Uterus (tissue), 4 donors: ENCODE measurements around the gene CCDC8. TPM values are rescaled to one million over a fixed set of nuclear protein-coding genes. Genes with fewer than 3 reads are reported as not detected.

ENCODE experiments used
- DNase-seq, 2 donors: peaks; one replicate each; pipeline ENCODE4 v3.0.0-alpha.2; 2019 to 2020
- H3K27ac ChIP-seq, 2 donors: fragments of 200-600 bp; sonication (generic); 1 replicate in 1 of 2; 2 replicates in 1 of 2; pipeline ENCODE4 v1.5.1; 2016 to 2018
- H3K27me3 ChIP-seq, 2 donors: fragments of 200-600 bp; sonication (generic); one replicate each; pipeline ENCODE4 v1.5.1; 2018 to 2019; ENCODE audit warnings: control low read depth in 1 of 2
- H3K36me3 ChIP-seq, 2 donors: fragments of 200-600 bp; sonication (generic); one replicate each; pipeline ENCODE4 v1.5.1; 2019; ENCODE audit warnings: control low read depth in 1 of 2
- H3K4me1 ChIP-seq, 2 donors: fragments of 200-600 bp; sonication (generic); one replicate each; pipeline ENCODE4 v1.5.1; 2018 to 2019; ENCODE audit warnings: control low read depth in 1 of 2
- H3K4me3 ChIP-seq, 2 donors: fragments of 200-600 bp; sonication (generic); 1 replicate in 1 of 2; 2 replicates in 1 of 2; pipeline ENCODE4 v1.5.1; 2018 to 2019; ENCODE audit warnings: mild to moderate bottlenecking in 1 of 2
- H3K9me3 ChIP-seq, 2 donors: fragments of 200-600 bp; sonication (generic); one replicate each; pipeline ENCODE4 v1.5.1; 2019; ENCODE audit warnings: control low read depth in 1 of 2
- CTCF ChIP-seq, 4 experiments: fragments of 200-600 bp in 2 of 4; fragments of 450-650 bp in 2 of 4; sonication (generic) in 2 of 4; IDR thresholded peaks; one replicate each; pipeline ENCODE4 v1.5.1; 2016 to 2019; ENCODE audit warnings: antibody characterized with exemption in 4 of 4, mild to moderate bottlenecking in 2 of 4, moderate library complexity in 1 of 4
- POLR2A ChIP-seq, 2 donors: fragments of 450-650 bp; IDR thresholded peaks; one replicate each; pipeline ENCODE4 v1.6.1; 2016; ENCODE audit warnings: antibody characterized with exemption in 2 of 2, mild to moderate bottlenecking in 1 of 2, moderate library complexity in 1 of 2
- intact Hi-C: fragments of 100-400 bp; cut with DNase I; formaldehyde crosslinking; loops from one replicate; pipeline ENCODE4 v1.15.1; 2023; ENCODE audit warnings: low total_unique reads
- total RNA-seq, 4 donors: library from RNA; depleted of rRNA in 3 of 4; stranded (reverse); fragments of >200 nt in 3 of 4; gene quantifications; one replicate each; pipeline versions ENCODE4 v1.1.0 to v1.2.4, GENCODE V29; 2014 to 2023
- donor health status: DM: yes; HTN: yes; CAD: no.

Gene CCDC8
- total RNA-seq, 4 donors from 2014 or later: 7.2 to 89.1 (median 26.2) TPM

GRCh38 chr19:46386151-46386550, 27.2 kb downstream of the CCDC8 start:
- intact Hi-C loops: no loop called here
- Histone ChIP-seq H3K4me3 (no peak overlapping the region), H3K27me3 (no peaks in the 10 kb centered on the region), H3K4me1 (no peaks in the 10 kb centered on the region), H3K9me3 (no peaks in the 10 kb centered on the region), H3K36me3 (no peaks in the 10 kb centered on the region), H3K27ac (no peak overlapping the region)
- no peak for DNase-seq
- TF ChIP-seq CTCF (IDR thresholded peaks at IDR 0.05): no peak
- no peak for TF ChIP-seq POLR2A (IDR thresholded peaks at IDR 0.05)

DNA sequence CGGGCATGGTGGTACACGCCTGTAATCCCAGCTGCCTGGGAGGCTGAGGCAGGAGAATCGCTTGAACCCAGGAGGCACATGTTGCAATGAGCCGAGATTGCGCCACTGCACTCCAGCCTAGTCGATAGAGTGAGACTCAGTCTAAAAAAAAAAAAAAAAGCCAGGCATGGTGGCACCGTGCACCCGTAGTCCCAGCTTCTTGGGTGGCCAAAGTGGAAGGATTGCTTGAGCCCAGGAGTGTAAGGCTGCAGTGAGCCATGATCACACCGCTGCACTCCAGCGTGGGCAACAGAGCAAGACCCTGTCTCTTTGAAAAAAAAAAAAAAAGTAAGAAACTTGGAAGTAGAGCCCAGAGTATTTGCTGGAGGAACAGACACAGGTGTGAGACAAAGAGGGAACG, 27.7 kb downstream of the CCDC8 start:
- Histone ChIP-seq H3K27me3 (no peaks in the 10 kb centered on the region), H3K4me3 (no peak overlapping the region), H3K9me3 (no peaks in the 10 kb centered on the region), H3K36me3 (no peaks in the 10 kb centered on the region), H3K4me1 (no peaks in the 10 kb centered on the region), H3K27ac (no peak overlapping the region)
- DNase-seq: no peak
- no peak for TF ChIP-seq POLR2A (IDR thresholded peaks at IDR 0.05)
- no peak for TF ChIP-seq CTCF (IDR thresholded peaks at IDR 0.05)
- intact Hi-C loops: no loop called here

DNA sequence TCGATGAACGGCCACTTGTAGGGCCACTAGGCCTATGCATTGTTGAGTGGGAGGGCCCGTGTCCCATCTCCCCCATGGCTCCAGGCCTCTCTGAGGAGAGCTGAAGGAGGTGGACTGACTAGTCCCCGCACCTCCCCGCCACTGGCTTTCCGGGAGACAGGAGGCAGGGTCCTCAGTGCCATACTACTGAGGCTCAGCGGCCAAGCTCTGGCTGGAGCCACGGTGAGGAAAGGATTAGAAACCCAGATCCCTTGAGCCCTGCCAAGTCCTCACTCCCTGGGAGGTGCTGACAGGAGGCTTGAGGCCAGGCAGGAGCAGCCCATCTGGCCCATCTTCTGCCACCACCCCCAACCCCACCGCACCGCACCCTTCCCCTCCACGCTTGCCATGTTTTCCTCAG, 29.0 kb downstream of the CCDC8 start:
- no peaks in the 10 kb centered on the region for H3K9me3 ChIP-seq
- H3K36me3 ChIP-seq: no peaks in the 10 kb centered on the region
- TF ChIP-seq POLR2A (IDR thresholded peaks at IDR 0.05) (no peak), CTCF (IDR thresholded peaks at IDR 0.05) (no peak)
- no peaks in the 10 kb centered on the region for H3K27me3 ChIP-seq
- H3K27ac ChIP-seq: no peak overlapping the region
- intact Hi-C loops: no loop called here
- no peak for DNase-seq
- H3K4me3 ChIP-seq: no peak overlapping the region
- H3K4me1 ChIP-seq: no peaks in the 10 kb centered on the region

DNA sequence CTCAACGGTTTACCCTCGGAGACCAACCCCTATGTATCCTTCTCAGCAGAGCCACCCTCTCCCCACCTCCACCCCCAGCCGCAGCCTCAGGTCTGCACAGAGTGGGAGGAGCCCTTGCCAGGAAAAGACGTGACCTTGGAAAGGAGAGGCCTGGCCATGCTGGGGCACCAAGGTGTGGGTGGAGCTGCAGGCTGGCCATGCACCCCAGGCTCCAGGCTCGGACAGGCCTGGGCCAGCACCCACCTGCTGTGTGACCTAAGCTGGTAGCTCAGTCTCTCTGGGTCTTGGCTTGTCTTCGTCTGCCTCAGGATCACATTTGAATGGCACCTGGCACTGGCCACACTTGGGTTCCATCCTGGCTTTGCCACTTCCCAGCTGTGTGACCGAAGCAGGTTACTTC, 29.5 kb downstream of the CCDC8 start:
- no peak overlapping the region for H3K27ac ChIP-seq
- intact Hi-C loops: no loop called here
- H3K4me1 ChIP-seq: peaks cover 0 to 2% of the 10 kb centered on the region in 2 donors
- no peaks in the 10 kb centered on the region for H3K36me3 ChIP-seq
- no peak for TF ChIP-seq CTCF (IDR thresholded peaks at IDR 0.05)
- TF ChIP-seq POLR2A (IDR thresholded peaks at IDR 0.05): no peak
- no peaks in the 10 kb centered on the region for H3K27me3 ChIP-seq
- no peak for DNase-seq
- H3K9me3 ChIP-seq: no peaks in the 10 kb centered on the region
- no peak overlapping the region for H3K4me3 ChIP-seq

- Histone ChIP-seq H3K27ac (no peak overlapping the region), H3K4me3 (no peak overlapping the region), H3K36me3 (no peaks in the 10 kb centered on the region), H3K27me3 (no peaks in the 10 kb centered on the region), H3K4me1 (peaks cover 0 to 7% of the 10 kb centered on the region in 2 donors), H3K9me3 (no peaks in the 10 kb centered on the region)
- TF ChIP-seq POLR2A (IDR thresholded peaks at IDR 0.05) (no peak), CTCF (IDR thresholded peaks at IDR 0.05) (no peak)
- no peak for DNase-seq
- intact Hi-C loops: no loop called here
Measured at GRCh38 chr19:46383171-46383815, 30.1 kb downstream of the CCDC8 start.
